Gastrocnemius medialis (tissue), 4 donors: Measurements from ENCODE around the gene SPOCK1. TPM values are rescaled to one million over a fixed set of nuclear protein-coding genes. Genes with fewer than 3 reads are reported as not detected.

Experiments
- ATAC-seq, 2 donors: fragments of 150-250 bp; one replicate each; pipeline ENCODE4 v1.9.1; 2016
- DNase-seq, 2 donors: peaks; one replicate each; pipeline ENCODE4 v3.0.0-alpha.2; 2019
- H3K27ac ChIP-seq, 4 donors: fragments of 200-600 bp; sonication (generic); 1 replicate in 1 of 4; 2 replicates in 3 of 4; pipeline ENCODE4 v1.5.1; 2016 to 2018; ENCODE audit warnings: mild to moderate bottlenecking in 2 of 4, moderate library complexity in 1 of 4
- H3K27me3 ChIP-seq, 3 donors: fragments of 200-600 bp; sonication (generic) in 2 of 3; 1 replicate in 1 of 3; 2 replicates in 2 of 3; pipeline versions ENCODE4 v1.5.1 to v1.6.0; 2016 to 2019; ENCODE audit warnings: mild to moderate bottlenecking in 1 of 3, moderate library complexity in 1 of 3
- H3K36me3 ChIP-seq, 2 donors: fragments of 200-600 bp; sonication (generic) in 1 of 2; one replicate each; pipeline ENCODE4 v1.5.1; 2017 to 2018
- H3K4me1 ChIP-seq, 2 donors: fragments of 200-600 bp; sonication (generic) in 1 of 2; one replicate each; pipeline ENCODE4 v1.5.1; 2016 to 2017; ENCODE audit warnings: mild to moderate bottlenecking in 2 of 2
- H3K4me3 ChIP-seq, 4 donors: fragments of 200-600 bp; sonication (generic) in 3 of 4; 1 replicate in 1 of 4; 2 replicates in 3 of 4; pipeline ENCODE4 v1.5.1; 2016 to 2019; ENCODE audit warnings: mild to moderate bottlenecking in 2 of 4
- H3K9me3 ChIP-seq, 3 donors: fragments of 200-600 bp; sonication (generic) in 2 of 3; 1 replicate in 1 of 3; 2 replicates in 2 of 3; pipeline ENCODE4 v1.5.1; 2016 to 2019
- POLR2A ChIP-seq, 2 donors: fragments of 450-650 bp; IDR thresholded peaks; one replicate each; pipeline ENCODE4 v1.6.1; 2017; ENCODE audit warnings: antibody characterized with exemption in 2 of 2, mild to moderate bottlenecking in 2 of 2, moderate library complexity in 2 of 2
- in situ Hi-C, 4 donors: fragments of 200-750 bp; cut with MboI; loops; one replicate each; pipeline versions ENCODE4 v1.15.0 to v1.8.0; 2017; ENCODE audit warnings: low sequenced_read_pairs in 4 of 4
- intact Hi-C: fragments of 100-400 bp; cut with DNase I; formaldehyde crosslinking; loops from one replicate; pipeline ENCODE4 v1.15.1; 2023; ENCODE audit warnings: low total_unique reads
- total RNA-seq, 4 donors: library from RNA; depleted of rRNA; stranded (reverse); fragments of >200 nt; gene quantifications; one replicate each; pipeline versions ENCODE4 v1.1.0 to v1.2.3, GENCODE V29; 2016
- TF ChIP-seq, protein P1 (sequence below), 5 experiments: fragments of 450-650 bp in 3 of 5; fragments of 200-600 bp in 2 of 5; sonication (generic) in 2 of 5; IDR thresholded peaks in 4 of 5; conservative IDR thresholded peaks in 1 of 5; 1 replicate in 4 of 5; 2 replicates in 1 of 5; pipeline ENCODE4 v1.5.1; 2016 to 2019; ENCODE audit warnings: antibody characterized with exemption in 5 of 5, mild to moderate bottlenecking in 3 of 5, moderate library complexity in 3 of 5

The SPOCK1 gene
- total RNA-seq, 4 donors from 2014 or later: 5.8 to 33.8 (median 25.3) TPM

DNA sequence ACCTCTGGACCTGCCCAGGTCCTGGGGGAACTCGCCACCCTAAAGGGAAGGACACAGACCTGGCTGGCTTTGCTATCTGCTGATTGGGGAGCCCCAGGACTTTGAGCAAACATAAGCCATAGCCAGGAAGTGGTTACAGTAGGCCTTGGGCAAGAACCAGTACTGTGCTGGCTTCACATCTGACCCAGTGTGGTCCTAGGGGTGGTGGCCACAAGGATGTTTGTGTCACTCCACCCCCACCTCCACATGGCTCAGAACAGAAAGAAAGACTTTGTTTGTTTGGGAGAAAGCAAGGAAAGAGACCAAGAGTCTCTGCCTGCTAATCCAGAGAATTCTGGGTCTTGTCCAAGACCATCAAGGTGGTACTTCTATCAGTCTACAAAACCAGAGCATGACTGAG, 334.2 kb downstream of the SPOCK1 start:
- no peaks in the 10 kb centered on the region for H3K9me3 ChIP-seq
- H3K27me3 ChIP-seq: no peaks in the 10 kb centered on the region
- H3K36me3 ChIP-seq: no peaks in the 10 kb centered on the region
- intact Hi-C loops: no loop called here
- H3K4me3 ChIP-seq: no peak overlapping the region
- ATAC-seq (no peak), DNase-seq (no peak)
- TF ChIP-seq POLR2A (IDR thresholded peaks at IDR 0.05): no peak
- TF ChIP-seq, protein P1, sequence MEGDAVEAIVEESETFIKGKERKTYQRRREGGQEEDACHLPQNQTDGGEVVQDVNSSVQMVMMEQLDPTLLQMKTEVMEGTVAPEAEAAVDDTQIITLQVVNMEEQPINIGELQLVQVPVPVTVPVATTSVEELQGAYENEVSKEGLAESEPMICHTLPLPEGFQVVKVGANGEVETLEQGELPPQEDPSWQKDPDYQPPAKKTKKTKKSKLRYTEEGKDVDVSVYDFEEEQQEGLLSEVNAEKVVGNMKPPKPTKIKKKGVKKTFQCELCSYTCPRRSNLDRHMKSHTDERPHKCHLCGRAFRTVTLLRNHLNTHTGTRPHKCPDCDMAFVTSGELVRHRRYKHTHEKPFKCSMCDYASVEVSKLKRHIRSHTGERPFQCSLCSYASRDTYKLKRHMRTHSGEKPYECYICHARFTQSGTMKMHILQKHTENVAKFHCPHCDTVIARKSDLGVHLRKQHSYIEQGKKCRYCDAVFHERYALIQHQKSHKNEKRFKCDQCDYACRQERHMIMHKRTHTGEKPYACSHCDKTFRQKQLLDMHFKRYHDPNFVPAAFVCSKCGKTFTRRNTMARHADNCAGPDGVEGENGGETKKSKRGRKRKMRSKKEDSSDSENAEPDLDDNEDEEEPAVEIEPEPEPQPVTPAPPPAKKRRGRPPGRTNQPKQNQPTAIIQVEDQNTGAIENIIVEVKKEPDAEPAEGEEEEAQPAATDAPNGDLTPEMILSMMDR (IDR thresholded peaks at IDR 0.05 in 4 of 5, conservative IDR thresholded peaks at IDR 0.05 in 1 of 5): no peak
- H3K4me1 ChIP-seq: no peaks in the 10 kb centered on the region
- no peak overlapping the region for H3K27ac ChIP-seq
- in situ Hi-C loops: no loop called here

DNA sequence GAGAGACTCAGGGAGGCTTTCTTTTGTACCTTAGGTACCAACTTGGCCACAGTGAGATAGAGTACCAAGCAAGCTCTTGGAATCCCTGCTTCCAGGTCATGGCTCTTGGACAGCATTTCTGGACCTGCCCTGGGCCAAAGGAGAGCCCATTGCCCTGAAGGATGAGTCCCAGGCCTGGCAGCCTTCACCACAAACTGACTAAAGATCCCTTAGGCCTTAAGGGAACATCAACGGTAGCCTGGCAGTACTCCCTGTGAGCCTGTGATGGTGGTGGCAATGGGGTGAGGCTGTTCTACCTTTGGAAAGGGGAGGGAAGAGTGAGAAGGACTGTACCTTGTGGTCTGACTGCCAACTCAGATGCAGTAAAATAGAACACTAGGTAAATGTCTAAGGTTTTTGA, 334.6 kb downstream of the SPOCK1 start:
- intact Hi-C loops: no loop called here
- ATAC-seq (no peak), DNase-seq (no peak)
- no peaks in the 10 kb centered on the region for H3K9me3 ChIP-seq
- TF ChIP-seq POLR2A (IDR thresholded peaks at IDR 0.05): no peak
- TF ChIP-seq, protein P1 (IDR thresholded peaks at IDR 0.05 in 4 of 5, conservative IDR thresholded peaks at IDR 0.05 in 1 of 5): no peak
- H3K36me3 ChIP-seq: no peaks in the 10 kb centered on the region
- in situ Hi-C loops: no loop called here
- no peaks in the 10 kb centered on the region for H3K4me1 ChIP-seq
- H3K27me3 ChIP-seq: no peaks in the 10 kb centered on the region
- no peak overlapping the region for H3K4me3 ChIP-seq
- H3K27ac ChIP-seq: no peak overlapping the region

DNA sequence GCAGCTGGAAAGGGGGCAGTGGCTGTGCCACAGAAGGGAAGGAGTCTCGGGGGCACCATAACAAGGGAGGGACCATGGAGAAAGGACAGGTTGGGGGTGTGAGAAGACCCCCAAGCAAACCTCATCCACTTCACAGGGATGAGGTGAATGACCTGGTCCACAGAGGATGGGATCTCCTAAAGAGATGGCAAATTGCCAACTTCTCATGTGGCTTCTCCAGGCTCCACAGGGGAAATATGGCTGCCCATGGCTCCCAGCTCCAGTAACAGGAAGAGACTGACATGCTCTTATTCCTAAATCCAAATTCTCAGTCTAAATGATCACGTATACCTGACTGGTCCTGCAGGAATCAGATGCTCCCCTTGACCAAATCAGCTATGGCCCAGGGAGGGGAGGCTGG, 340.4 kb downstream of the SPOCK1 start:
- TF ChIP-seq, protein P1 (IDR thresholded peaks at IDR 0.05 in 4 of 5, conservative IDR thresholded peaks at IDR 0.05 in 1 of 5): no peak
- no peak for TF ChIP-seq POLR2A (IDR thresholded peaks at IDR 0.05)
- Histone ChIP-seq H3K27ac (no peak overlapping the region), H3K4me3 (no peak overlapping the region), H3K4me1 (no peaks in the 10 kb centered on the region), H3K27me3 (no peaks in the 10 kb centered on the region), H3K9me3 (no peaks in the 10 kb centered on the region), H3K36me3 (no peaks in the 10 kb centered on the region)
- in situ Hi-C loops: no loop called here
- intact Hi-C loops: no loop called here
- ATAC-seq (no peak), DNase-seq (no peak)

DNA sequence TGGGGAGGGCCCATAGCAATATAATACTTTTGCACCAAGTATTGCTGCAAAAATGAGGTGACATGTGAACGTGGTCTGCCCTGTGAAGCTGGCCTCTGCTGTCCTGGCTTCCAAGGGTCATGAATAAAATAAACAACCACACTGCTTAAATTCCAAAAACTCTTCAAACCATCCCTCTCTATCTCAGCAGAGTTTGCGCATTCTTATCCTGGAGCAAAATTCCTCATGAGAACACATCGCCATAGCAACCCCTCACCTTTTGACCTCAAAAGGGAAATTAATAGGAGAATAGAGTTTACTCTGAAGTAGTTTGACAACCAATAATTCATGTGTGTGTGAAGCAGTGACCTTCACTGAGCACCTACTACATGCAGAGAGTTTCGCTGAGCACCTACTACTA, 342.9 kb downstream of the SPOCK1 start:
- H3K27ac ChIP-seq: no peak overlapping the region
- no peak for TF ChIP-seq POLR2A (IDR thresholded peaks at IDR 0.05)
- TF ChIP-seq, protein P1 (IDR thresholded peaks at IDR 0.05 in 4 of 5, conservative IDR thresholded peaks at IDR 0.05 in 1 of 5): no peak
- no peaks in the 10 kb centered on the region for H3K27me3 ChIP-seq
- H3K9me3 ChIP-seq: no peaks in the 10 kb centered on the region
- no peak overlapping the region for H3K4me3 ChIP-seq
- no peaks in the 10 kb centered on the region for H3K4me1 ChIP-seq
- intact Hi-C loops (no loop called here), in situ Hi-C loops (no loop called here)
- no peak for DNase-seq
- ATAC-seq: no peak
- H3K36me3 ChIP-seq: no peaks in the 10 kb centered on the region

DNA sequence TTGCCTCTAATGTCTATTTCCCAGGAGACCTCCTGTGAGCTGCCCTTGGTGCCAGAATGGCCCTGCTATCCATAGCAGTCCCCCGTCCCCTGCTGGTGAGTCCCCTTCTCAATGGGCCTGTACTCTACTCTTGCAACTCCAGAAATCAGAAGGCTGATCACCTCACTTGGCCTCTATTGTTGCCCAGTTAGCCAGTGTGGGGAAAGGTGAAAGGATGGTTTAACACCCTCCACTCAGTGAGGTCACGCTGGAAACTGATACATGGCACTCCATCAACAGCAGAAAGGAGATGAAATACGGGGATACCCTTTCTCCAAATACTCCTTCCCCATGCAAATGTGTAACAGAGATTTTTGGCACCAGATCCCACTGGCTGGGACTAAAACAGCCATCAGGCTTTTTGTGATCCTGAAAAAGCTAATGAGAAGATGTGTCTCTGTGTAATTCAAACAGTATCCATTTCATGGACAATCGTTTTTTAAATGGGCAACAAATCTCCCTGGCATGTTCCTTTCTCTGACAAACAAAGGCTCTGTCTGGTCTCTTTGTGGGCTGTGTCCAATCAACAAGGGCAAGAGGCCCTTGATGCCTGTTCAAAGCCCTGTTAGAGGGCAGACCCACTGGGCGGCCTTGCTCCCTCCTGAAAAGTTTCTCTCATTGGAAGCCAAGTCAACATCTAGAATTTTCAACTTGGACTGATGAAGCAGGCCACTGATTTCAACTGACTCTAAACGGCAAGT, 343.7 kb downstream of the SPOCK1 start:
- Histone ChIP-seq H3K4me1 (no peaks in the 10 kb centered on the region), H3K27me3 (no peaks in the 10 kb centered on the region), H3K36me3 (no peaks in the 10 kb centered on the region), H3K4me3 (no peak overlapping the region), H3K9me3 (no peaks in the 10 kb centered on the region), H3K27ac (no peak overlapping the region)
- DNase-seq (no peak), ATAC-seq (no peak)
- in situ Hi-C loops: no loop called here
- TF ChIP-seq, protein P1 (IDR thresholded peaks at IDR 0.05 in 4 of 5, conservative IDR thresholded peaks at IDR 0.05 in 1 of 5): no peak
- TF ChIP-seq POLR2A (IDR thresholded peaks at IDR 0.05): no peak
- intact Hi-C loops: no loop called here
